Ectodermal cell (in vitro differentiated cells): ENCODE measurements around the gene VWF.
"Not testable (repeated sequence)": the region's sequence is repeated elsewhere in the genome, so short reads cannot be mapped to it uniquely, and the experiment has no call there.

Experiments used
- H3K27ac ChIP-seq: 2 replicates; pipeline ENCODE4 v1.7.0; 2013; ENCODE audit warnings: mild to moderate bottlenecking, low read depth, low read length; ENCODE audit not compliant: insufficient read depth, poor library complexity, severe bottlenecking
- H3K27me3 ChIP-seq: 2 replicates; pipeline ENCODE4 v1.7.0; 2013; ENCODE audit warnings: mild to moderate bottlenecking, low read length; ENCODE audit not compliant: insufficient read depth, control insufficient read depth, poor library complexity, severe bottlenecking
- H3K36me3 ChIP-seq: one replicate; pipeline ENCODE4 v1.7.0; 2013; ENCODE audit warnings: low read length; ENCODE audit not compliant: control insufficient read depth, insufficient read depth
- H3K4me1 ChIP-seq: one replicate; pipeline ENCODE4 v1.7.0; 2013; ENCODE audit warnings: low read length; ENCODE audit not compliant: control insufficient read depth, insufficient read depth
- H3K4me3 ChIP-seq: 2 replicates; pipeline ENCODE4 v1.7.0; 2013; ENCODE audit warnings: low read depth, low read length, control low read depth; ENCODE audit not compliant: insufficient read depth
- H3K9me3 ChIP-seq: 2 replicates; pipeline ENCODE4 v1.7.0; 2013; ENCODE audit warnings: mild to moderate bottlenecking, low read length, moderate library complexity; ENCODE audit not compliant: control insufficient read depth
- WGBS, 2 experiments: methylation state at CpG; one replicate each; pipeline ENCODE4 v1.1.7; 2013; ENCODE audit warnings: missing lambda C conversion rate in 2 of 2; 5-methylcytosine and 5-hydroxymethylcytosine counted together

The VWF gene

GRCh38 chr12:6104842-6105241 is 19.6 kb downstream of the VWF start:
- Histone ChIP-seq H3K36me3 (no peaks in the 10 kb centered on the region), H3K4me1 (no peaks in the 10 kb centered on the region), H3K9me3 (no peaks in the 10 kb centered on the region), H3K27ac (no peak overlapping the region), H3K27me3 (no peaks in the 10 kb centered on the region), H3K4me3 (no peak overlapping the region)
- WGBS, 2 experiments = 83 to 91% methylated on average over 2 of the region's 2 CpGs

DNA sequence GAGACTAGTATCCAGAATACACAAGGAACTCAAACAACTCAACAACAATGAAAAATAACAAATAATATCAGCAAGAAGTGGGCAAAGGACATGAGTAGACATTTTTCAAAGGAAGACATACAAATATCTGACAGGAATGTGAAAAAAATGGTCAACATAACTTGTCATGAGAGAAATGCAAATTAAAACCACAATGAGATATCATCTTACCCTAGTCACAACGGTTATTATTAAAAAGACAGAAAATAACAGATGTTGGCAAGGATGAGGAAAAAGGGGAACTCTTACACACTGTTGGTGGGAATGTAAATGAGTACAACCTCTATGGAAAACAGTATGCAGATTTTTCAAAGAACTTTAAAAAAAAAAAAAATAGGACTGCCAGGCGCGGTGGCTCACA is 20.4 kb downstream of the VWF start:
- H3K27me3 ChIP-seq = no peaks in the 10 kb centered on the region
- no peak overlapping the region for H3K27ac ChIP-seq
- H3K4me1 ChIP-seq = no peaks in the 10 kb centered on the region
- H3K9me3 ChIP-seq = no peaks in the 10 kb centered on the region
- WGBS, 2 experiments = 88 to 94% methylated on average over 2 to 3 of the region's 3 CpGs
- H3K4me3 ChIP-seq = no peak overlapping the region
- no peaks in the 10 kb centered on the region for H3K36me3 ChIP-seq

DNA sequence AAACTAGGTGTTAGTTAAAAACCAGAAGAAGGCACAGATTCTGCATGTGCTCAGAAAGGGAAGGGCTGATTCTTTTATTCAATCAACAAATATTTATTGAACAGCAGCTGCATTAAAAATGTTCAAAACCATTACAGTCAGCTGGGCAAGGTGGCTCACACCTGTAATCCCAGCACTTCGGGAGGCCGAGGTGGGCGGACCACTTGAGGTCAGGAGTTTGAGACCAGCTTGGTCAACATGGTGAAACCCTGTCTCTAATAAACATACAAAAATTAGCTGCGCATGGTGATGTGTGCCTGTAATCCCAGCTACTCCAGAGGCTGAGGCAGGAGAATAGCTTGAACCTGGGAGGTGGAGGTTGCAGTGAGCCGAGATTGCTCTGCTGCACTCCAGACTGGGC is 22.4 kb downstream of the VWF start:
- H3K27ac ChIP-seq = not testable (repeated sequence)
- WGBS, 2 experiments = 92 to 94% methylated on average over 5 of the region's 5 CpGs

DNA sequence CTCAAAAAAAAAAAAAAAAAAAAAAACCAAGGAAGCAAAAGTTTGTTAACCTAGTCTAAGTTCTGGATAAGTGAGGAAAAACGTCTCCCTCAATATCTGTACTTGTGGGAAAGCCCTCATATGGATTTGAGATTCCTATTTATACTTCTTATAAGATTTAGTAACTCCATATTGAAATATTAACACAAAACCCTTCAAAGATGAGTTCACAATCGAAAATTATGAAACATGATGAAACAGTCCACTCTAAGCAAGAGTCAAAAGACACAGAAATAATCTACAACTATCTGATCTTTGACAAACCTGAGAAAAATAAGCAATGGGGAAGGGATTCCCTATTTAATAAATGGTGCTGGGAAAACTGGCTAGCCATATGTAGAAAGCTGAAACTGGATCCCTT is 25.2 kb downstream of the VWF start:
- 80 to 81% methylated on average over 1 to 2 of the region's 2 CpGs for WGBS, 2 experiments
- Histone ChIP-seq H3K4me3 (no peak overlapping the region), H3K4me1 (no peaks in the 10 kb centered on the region), H3K27ac (no peak overlapping the region), H3K27me3 (no peaks in the 10 kb centered on the region), H3K9me3 (no peaks in the 10 kb centered on the region), H3K36me3 (no peaks in the 10 kb centered on the region)

More for the DNA sequence above, 22.4 kb downstream of the VWF start:
- H3K36me3 ChIP-seq, H3K9me3 ChIP-seq, H3K4me1 ChIP-seq, H3K27me3 ChIP-seq, H3K4me3 ChIP-seq: not testable (repeated sequence)

GRCh38 chr12:6097411-6097810 is 27.1 kb downstream of the VWF start:
- Histone ChIP-seq H3K27me3 (no peaks in the 10 kb centered on the region), H3K36me3 (no peaks in the 10 kb centered on the region)
- 89 to 90% methylated on average over 3 of the region's 3 CpGs for WGBS, 2 experiments

DNA sequence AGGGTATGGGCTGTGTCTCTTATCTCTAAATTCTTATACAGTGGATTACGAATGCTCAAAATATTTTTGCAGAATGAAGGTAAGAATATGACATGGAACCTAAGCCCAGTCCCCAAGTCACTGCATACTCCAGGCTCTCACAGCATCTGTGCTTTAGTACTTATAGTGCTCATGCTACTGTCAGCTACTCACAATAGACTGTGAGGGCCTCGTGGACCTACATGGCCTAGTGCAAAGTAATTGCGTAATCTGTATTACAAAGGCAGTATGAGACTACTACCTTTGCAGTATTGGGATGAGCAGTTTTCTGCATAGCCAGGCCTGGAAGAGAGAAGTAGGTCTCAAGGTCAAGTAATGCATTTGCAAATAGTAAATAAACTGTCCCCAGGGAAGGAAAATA is 27.9 kb downstream of the VWF start:
- 93 to 96% methylated on average over 3 of the region's 3 CpGs for WGBS, 2 experiments
- no peaks in the 10 kb centered on the region for H3K9me3 ChIP-seq
- no peaks in the 10 kb centered on the region for H3K4me1 ChIP-seq
- H3K4me3 ChIP-seq = no peak overlapping the region
- H3K36me3 ChIP-seq = no peaks in the 10 kb centered on the region
- no peak overlapping the region for H3K27ac ChIP-seq
- H3K27me3 ChIP-seq = no peaks in the 10 kb centered on the region

More at GRCh38 chr12:6097411-6097810, 27.1 kb downstream of the VWF start:
- Histone ChIP-seq H3K4me3 (no peak overlapping the region), H3K4me1 (no peaks in the 10 kb centered on the region), H3K9me3 (no peaks in the 10 kb centered on the region), H3K27ac (no peak overlapping the region)

GRCh38 chr12:6095269-6095668 is 29.2 kb downstream of the VWF start:
- H3K27me3 ChIP-seq = no peaks in the 10 kb centered on the region
- no peaks in the 10 kb centered on the region for H3K4me1 ChIP-seq
- no peaks in the 10 kb centered on the region for H3K9me3 ChIP-seq
- no peak overlapping the region for H3K27ac ChIP-seq
- 93 to 96% methylated on average over 4 of the region's 4 CpGs for WGBS, 2 experiments
- H3K4me3 ChIP-seq = no peak overlapping the region
- no peaks in the 10 kb centered on the region for H3K36me3 ChIP-seq

DNA sequence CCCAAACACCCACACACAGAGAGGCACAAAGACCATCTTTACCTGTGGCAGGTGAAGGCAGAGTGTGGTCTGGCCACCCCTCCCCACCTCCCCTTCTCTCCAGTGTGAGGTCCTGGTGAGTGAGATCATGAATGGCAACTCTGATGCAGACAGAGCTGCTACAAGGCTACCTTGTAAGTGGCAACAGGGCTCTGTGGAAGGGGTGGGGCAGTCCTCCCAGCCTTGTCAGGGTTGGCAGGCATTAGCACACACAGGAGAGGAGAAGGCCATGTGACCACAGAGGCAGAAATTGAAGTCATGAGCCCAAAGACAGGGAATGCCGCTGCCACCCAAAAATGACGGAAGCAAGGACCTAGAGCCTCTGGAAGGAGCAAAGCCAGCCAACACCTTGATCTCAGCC is 30.7 kb downstream of the VWF start:
- Histone ChIP-seq H3K9me3 (no peaks in the 10 kb centered on the region), H3K36me3 (no peaks in the 10 kb centered on the region), H3K27me3 (no peaks in the 10 kb centered on the region), H3K4me1 (peaks cover 9% of the 10 kb centered on the region), H3K4me3 (no peak overlapping the region), H3K27ac (no peak overlapping the region)
- WGBS, 2 experiments = 95 to 97% methylated on average over 2 of the region's 2 CpGs

DNA sequence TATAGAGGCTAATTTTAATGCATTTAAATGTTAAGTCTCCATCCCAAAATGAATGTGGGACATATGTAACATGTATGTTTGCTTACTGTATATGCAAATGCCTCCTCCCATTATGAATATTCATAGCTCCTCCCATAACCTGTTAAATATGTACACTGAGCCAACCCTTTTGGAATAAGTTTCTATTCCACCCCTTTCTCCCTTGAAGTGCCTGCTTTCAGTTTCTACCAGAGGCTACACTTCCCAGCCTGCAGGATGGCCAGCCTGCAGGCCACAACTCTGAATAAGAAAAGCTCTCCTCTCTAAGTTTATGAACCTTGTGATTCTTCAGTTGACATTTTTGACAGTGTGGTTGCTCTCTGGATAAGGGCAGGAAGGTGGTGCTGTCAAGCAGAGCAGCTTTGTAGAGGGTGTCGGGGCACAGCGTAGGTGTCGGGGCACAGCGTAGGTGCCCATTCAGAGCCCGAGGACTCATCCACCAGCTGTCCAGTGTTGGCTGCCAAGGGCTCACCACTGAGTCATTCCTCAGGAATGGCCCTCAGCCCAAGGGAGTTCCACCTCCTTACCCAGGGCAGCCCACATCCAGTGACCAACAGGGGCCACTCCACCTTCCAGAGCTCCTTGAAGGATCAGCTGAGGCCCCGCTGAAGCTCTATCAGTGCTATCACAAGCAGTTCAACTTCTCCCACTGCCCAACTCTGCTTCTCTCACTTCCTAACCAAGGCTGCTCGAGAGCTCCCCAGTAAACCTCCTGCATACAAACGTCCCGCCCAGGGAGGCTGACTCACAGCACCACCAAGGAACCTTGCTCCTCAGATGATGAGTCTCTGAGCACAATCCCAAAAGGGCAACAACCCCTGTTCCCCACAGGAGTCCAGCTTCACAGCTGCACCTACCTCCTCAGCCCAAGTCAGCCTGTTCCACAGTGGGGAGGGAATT is 31.4 kb downstream of the VWF start:
- 86 to 92% methylated on average over 9 of the region's 9 CpGs for WGBS, 2 experiments
- Histone ChIP-seq H3K9me3 (no peaks in the 10 kb centered on the region), H3K4me3 (no peak overlapping the region), H3K27me3 (no peaks in the 10 kb centered on the region), H3K36me3 (no peaks in the 10 kb centered on the region), H3K4me1 (peaks cover 9% of the 10 kb centered on the region), H3K27ac (no peak overlapping the region)

DNA sequence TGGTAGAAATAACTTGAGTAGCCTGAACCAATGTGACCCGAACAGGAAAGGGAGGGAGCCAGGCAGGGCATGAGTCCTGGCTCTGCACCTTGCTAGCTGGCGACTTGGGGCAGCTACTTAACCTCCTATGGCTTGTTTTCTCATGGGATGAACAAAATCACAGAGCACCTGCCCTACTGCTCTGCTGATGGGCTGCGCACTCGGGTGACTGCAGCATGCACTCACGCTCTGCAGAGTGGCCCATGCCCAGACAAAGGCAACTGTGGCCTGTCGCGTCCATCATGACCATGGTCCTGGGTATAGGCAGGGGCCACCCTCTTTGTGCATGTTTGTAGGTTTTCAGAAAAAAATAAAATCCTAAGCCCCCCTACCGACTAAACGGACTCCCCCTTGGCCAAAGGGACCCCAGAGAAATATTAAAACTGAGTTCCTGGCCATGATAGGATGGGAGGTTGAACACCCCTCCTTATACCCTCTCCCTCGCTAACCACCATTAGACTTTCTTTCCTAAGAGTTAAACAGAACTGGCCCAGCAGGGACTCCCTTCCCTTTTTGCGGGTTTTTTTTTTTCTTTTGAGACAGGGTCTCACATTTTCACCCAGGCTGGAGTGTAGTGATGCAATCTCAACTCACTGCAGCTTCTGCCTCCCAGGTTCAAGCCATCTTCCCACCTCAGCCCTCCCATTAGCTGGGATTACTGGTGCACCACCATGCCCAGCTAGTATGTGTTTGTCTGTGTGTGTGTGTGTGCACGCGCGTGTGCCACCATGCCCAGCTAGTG is 32.5 kb downstream of the VWF start:
- WGBS, 2 experiments = 95% methylated on average over 14 of the region's 14 CpGs
- H3K36me3 ChIP-seq = no peaks in the 10 kb centered on the region
- no peaks in the 10 kb centered on the region for H3K9me3 ChIP-seq
- peaks cover 9% of the 10 kb centered on the region for H3K4me1 ChIP-seq
- H3K27ac ChIP-seq = no peak overlapping the region
- no peak overlapping the region for H3K4me3 ChIP-seq
- no peaks in the 10 kb centered on the region for H3K27me3 ChIP-seq
